HG03025 (cell line): ENCODE measurements around the gene GNAZ.

Experiments
- ATAC-seq: cut with Tn5 transposase; IDR thresholded peaks from one replicate; pipeline ENCODE4 v1.9.1; 2021; ENCODE audit warnings: mild to moderate bottlenecking, moderate library complexity; ENCODE audit not compliant: unreplicated experiment, low FRiP score

GNAZ gene

GRCh38 chr22:23147617-23148387, 77.5 kb downstream of the GNAZ start:
- no peak for ATAC-seq

GRCh38 chr22:23149743-23150238, 79.5 kb downstream of the GNAZ start:
- ATAC-seq: no peak

- ATAC-seq: no peak
These were observed 80.4 kb downstream of the GNAZ start for GRCh38 chr22:23150762-23151161.

- no peak for ATAC-seq
These were observed 81.5 kb downstream of the GNAZ start for GRCh38 chr22:23151827-23152226.

- no peak for ATAC-seq
These were observed 82.2 kb downstream of the GNAZ start for GRCh38 chr22:23152238-23153114.

- no peak for ATAC-seq
These were observed 83.7 kb downstream of the GNAZ start for GRCh38 chr22:23153994-23154393.

- no peak for ATAC-seq
These were observed 84.1 kb downstream of the GNAZ start for GRCh38 chr22:23154461-23154860.

- ATAC-seq: no peak
These were observed 84.8 kb downstream of the GNAZ start for GRCh38 chr22:23155143-23155542.

- no peak for ATAC-seq
These were observed 85.5 kb downstream of the GNAZ start for GRCh38 chr22:23155831-23156230.

- ATAC-seq: no peak
These were observed 86.0 kb downstream of the GNAZ start for GRCh38 chr22:23156286-23156685.

- ATAC-seq: no peak
These were observed 87.5 kb downstream of the GNAZ start for GRCh38 chr22:23157560-23158515.

GRCh38 chr22:23158516-23159290, 88.4 kb downstream of the GNAZ start:
- no peak for ATAC-seq

GRCh38 chr22:23159291-23159630, 88.9 kb downstream of the GNAZ start:
- no peak for ATAC-seq

GRCh38 chr22:23161029-23161428, 90.7 kb downstream of the GNAZ start:
- no peak for ATAC-seq

GRCh38 chr22:23161574-23161973, 91.3 kb downstream of the GNAZ start:
- no peak for ATAC-seq

GRCh38 chr22:23163665-23164064, 93.3 kb downstream of the GNAZ start:
- no peak for ATAC-seq

GRCh38 chr22:23164091-23164490, 93.8 kb downstream of the GNAZ start:
- no peak for ATAC-seq

GRCh38 chr22:23166042-23166831, 95.9 kb downstream of the GNAZ start:
- no peak for ATAC-seq
